Measurements from ENCODE around the gene PPP6R2. TPM values are rescaled to one million over a fixed set of nuclear protein-coding genes. Genes with fewer than 3 reads are reported as not detected.
A peak's percentile ranks its signal among the peaks of the same experiment; 100 is the strongest.

The PPP6R2 gene
- polyA plus RNA-seq, 2 of the 4 experiments (the other 2 are of a cell fraction), result 9.6 to 14.7 TPM

DNA sequence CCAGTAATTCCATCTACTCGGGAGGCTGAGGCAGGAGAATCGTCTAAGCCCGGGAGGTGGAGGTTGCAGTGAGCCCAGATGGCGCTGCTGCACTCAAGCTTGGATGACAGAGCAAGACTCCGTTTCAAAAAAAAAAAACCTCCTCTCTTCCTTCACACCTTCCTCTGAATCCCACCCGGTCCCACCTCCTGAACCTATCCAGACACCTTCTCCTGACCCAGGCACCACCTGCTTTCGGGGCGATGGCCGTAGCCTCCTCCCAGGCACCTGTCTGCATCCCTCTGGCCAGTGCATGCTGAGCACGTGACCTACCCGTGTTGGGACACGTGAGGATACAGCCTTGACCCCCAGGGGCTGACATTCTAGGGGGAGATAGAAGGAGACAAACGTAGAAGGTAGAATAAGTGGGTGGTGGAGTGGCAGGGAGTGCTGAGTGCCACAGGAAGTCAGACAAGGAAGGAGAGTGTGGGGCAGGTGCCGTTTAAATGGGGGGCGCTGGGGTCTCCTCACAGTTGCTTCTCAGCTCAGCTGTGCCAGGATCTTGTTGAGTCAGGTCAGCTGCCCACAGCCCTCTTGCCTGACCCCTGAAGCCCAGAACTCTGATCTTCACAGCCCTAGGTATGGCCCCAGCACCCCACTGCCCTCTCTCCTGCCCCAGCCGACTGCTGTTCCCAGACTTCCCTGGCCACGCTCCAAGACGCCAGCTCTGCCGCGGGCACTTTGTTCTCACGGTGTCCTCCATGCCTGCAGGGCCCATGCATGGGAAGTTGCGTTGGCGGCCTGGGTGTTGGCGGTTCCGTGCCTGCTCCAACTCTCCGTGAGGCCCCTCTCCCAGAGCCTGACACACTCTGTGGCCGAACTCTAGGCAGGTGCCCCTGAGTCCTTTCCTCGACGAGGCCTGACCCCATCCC, 142.3 kb downstream of the PPP6R2 start:
- ChIA-PET CTCF (interaction anchor here (1.0 to 1.1 kb wide), 2 partner anchors 40 to 47 kb away, joined by 3 to 6 read pairs; partner anchors contain the start of gene SCO2), POLR2A (no interaction called here)
- FAIRE-seq (no peak), ATAC-seq (peak; percentile 10 to 12; a peak in 1 of 6 replicates), DNase-seq (ENCODE audit: low read depth in 1 of 2, low spot score in 1 of 2) (no peak)
- no peaks in the 10 kb centered on the region for H3K9me3 ChIP-seq
- 68% methylated on average over 29 of the region's 29 CpGs for WGBS (ENCODE audit: missing lambda C conversion rate)
- no peak overlapping the region for H3K4me3 ChIP-seq
- 0 out of 6 replicates have a peak overlapping the region, but pooled peaks of 1 of the 2 experiments have one; percentile 39 for H3K27ac ChIP-seq
- no peak overlapping the region for H3K4me2 ChIP-seq
- peaks cover 24% of the 10 kb centered on the region; the same call in 2 of the 3 replicates for H3K4me1 ChIP-seq
- TF ChIP-seq BCL3 (IDR thresholded peaks at IDR 0.05) (no peak), USF2 (IDR thresholded peaks at IDR 0.05) (peak; percentile 7; the same call in 1 of the 2 replicates)

DNA sequence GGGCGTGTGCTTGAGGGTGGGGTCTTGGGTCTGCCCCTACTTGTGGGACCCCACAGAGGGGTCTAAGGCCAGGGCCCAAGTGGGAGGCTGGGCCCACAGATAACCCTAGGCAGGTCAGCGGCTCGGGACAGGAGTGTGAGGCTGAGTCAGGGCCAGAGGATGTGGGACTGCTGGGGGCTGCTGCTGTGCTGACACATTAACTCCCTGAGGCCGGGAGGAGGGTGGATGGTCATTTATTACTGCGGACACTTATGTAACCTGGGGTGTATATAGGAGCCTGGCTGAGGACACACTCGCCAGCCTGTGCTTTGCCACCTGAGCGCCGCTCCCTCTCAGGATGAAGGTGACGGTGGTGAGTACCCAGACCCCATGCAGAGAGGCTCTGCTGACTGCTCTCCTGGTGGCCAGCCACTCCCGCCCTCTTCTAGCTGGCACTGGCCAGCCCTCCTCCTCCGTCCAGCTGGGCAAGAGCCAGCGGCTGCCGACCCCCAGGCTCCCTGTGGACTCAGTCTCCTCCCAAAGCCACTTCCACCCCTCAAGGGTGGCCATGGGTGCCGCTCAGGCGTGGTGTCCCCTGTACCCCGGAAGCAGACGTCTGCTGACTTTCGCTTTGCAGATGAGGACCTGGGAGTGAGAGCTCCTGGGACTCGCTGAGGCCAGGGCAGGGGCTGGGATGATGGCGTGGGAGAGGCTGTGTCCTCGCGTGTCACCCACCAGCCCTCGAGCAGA, 143.6 kb downstream of the PPP6R2 start, which contains the start of gene MIOX:
MIOX (plus strand) TSS at position 299 of the 729 bp plus-strand sequence; CDS start at position 338, 39 bp downstream.
- Histone ChIP-seq H3K4me1 (peaks cover 24% of the 10 kb centered on the region; the same call in 2 of the 3 replicates), H3K4me2 (no peak within 1 kb of the TSS), H3K4me3 (no peak within 1 kb of the TSS), H3K27ac (0 out of 6 replicates have a peak within 1 kb of the TSS, but pooled peaks of 1 of the 2 experiments have one; percentile 45), H3K9me3 (no peaks in the 10 kb centered on the region)
- ATAC-seq, result peak; percentile 28 to 60; a peak in 4 of 6 replicates
- WGBS (ENCODE audit: missing lambda C conversion rate), result 62% methylated on average over 13 of the region's 23 CpGs
- DNase-seq (ENCODE audit: low read depth in 1 of 2, low spot score in 1 of 2), result no peak
- CTCF ChIA-PET, result interaction anchor here (1.5 to 1.9 kb wide), 2 partner anchors 11 to 134 kb away, joined by 4 to 9 read pairs; no protein-coding TSS in a partner anchor
- FAIRE-seq, result no peak
- TF ChIP-seq NFE2L2 (conservative IDR thresholded peaks at IDR 0.05; ENCODE audit: low read length) (no peak), BHLHE40 (IDR thresholded peaks at IDR 0.05; ENCODE audit: low read depth, low read length) (no peak), SMC3 (IDR thresholded peaks at IDR 0.05) (no peak), MAZ (IDR thresholded peaks at IDR 0.05; ENCODE audit: borderline replicate concordance, low read depth, low read length) (no peak), KDM1A (IDR thresholded peaks at IDR 0.05; ENCODE audit: low read depth) (no peak), ZNF302 (CRISPR knock-in tag; IDR thresholded peaks at IDR 0.05) (no peak), HMGXB4 (CRISPR knock-in tag; IDR thresholded peaks at IDR 0.05; ENCODE audit: borderline replicate concordance) (no peak), MAFK (IDR thresholded peaks at IDR 0.05; ENCODE audit: partially characterized antibody) (no peak), HOXA7 (CRISPR knock-in tag; IDR thresholded peaks at IDR 0.05) (no peak), HOXB13 (CRISPR knock-in tag; IDR thresholded peaks at IDR 0.05; ENCODE audit: low read depth) (no peak)
- POLR2A ChIA-PET, result no interaction called here

- FAIRE-seq, result no peak
- TF ChIP-seq FOSL2 (IDR thresholded peaks at IDR 0.05), result no peak
- TF ChIP-seq FOSL2 (CRISPR knock-in tag; IDR thresholded peaks at IDR 0.05), result no peak
- no peak for TF ChIP-seq CBX2 (IDR thresholded peaks at IDR 0.05; ENCODE audit: borderline replicate concordance, low read depth)
- no peak for TF ChIP-seq TFCP2L1 (CRISPR knock-in tag; IDR thresholded peaks at IDR 0.05)
- TF ChIP-seq E2F6 (IDR thresholded peaks at IDR 0.05; ENCODE audit: borderline replicate concordance, low read depth), result no peak
- TF ChIP-seq, protein P1, sequence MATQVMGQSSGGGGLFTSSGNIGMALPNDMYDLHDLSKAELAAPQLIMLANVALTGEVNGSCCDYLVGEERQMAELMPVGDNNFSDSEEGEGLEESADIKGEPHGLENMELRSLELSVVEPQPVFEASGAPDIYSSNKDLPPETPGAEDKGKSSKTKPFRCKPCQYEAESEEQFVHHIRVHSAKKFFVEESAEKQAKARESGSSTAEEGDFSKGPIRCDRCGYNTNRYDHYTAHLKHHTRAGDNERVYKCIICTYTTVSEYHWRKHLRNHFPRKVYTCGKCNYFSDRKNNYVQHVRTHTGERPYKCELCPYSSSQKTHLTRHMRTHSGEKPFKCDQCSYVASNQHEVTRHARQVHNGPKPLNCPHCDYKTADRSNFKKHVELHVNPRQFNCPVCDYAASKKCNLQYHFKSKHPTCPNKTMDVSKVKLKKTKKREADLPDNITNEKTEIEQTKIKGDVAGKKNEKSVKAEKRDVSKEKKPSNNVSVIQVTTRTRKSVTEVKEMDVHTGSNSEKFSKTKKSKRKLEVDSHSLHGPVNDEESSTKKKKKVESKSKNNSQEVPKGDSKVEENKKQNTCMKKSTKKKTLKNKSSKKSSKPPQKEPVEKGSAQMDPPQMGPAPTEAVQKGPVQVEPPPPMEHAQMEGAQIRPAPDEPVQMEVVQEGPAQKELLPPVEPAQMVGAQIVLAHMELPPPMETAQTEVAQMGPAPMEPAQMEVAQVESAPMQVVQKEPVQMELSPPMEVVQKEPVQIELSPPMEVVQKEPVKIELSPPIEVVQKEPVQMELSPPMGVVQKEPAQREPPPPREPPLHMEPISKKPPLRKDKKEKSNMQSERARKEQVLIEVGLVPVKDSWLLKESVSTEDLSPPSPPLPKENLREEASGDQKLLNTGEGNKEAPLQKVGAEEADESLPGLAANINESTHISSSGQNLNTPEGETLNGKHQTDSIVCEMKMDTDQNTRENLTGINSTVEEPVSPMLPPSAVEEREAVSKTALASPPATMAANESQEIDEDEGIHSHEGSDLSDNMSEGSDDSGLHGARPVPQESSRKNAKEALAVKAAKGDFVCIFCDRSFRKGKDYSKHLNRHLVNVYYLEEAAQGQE (IDR thresholded peaks at IDR 0.05), result no peak
- no peak for TF ChIP-seq EHF (CRISPR knock-in tag; IDR thresholded peaks at IDR 0.05)
These were observed 144.3 kb downstream of the PPP6R2 start for GRCh38 chr22:50487290-50488005.

More at GRCh38 chr22:50487290-50488005, 144.3 kb downstream of the PPP6R2 start:
- DNase-seq (ENCODE audit: low read depth in 1 of 2, low spot score in 1 of 2) (no peak), ATAC-seq (no peak; a peak in 2 of 6 replicates)
- POLR2A ChIA-PET, result no interaction called here
- Histone ChIP-seq H3K4me2 (no peak overlapping the region), H3K4me1 (peaks cover 24% of the 10 kb centered on the region; the same call in 2 of the 3 replicates), H3K4me3 (no peak overlapping the region), H3K9me3 (no peaks in the 10 kb centered on the region), H3K27ac (no peak overlapping the region)
- CTCF ChIA-PET, result interaction anchor here (1.5 to 1.9 kb wide), 2 partner anchors 11 to 133 kb away, joined by 4 to 9 read pairs; no protein-coding TSS in a partner anchor
- WGBS (ENCODE audit: missing lambda C conversion rate), result 88% methylated on average over 5 of the region's 23 CpGs

Data from A549 (cell line).